Mucosa of descending colon (tissue), 3 donors: Measurements from ENCODE around the gene HSPA12A. TPM values are rescaled to one million over a fixed set of nuclear protein-coding genes. Genes with fewer than 3 reads are reported as not detected.
A peak's percentile ranks its signal among the peaks of the same experiment; 100 is the strongest.

Experiments
- ATAC-seq: fragments of 200-7000 bp; cut with Tn5 transposase; one replicate; pipeline ENCODE4 v1.9.1; 2020; ENCODE audit warnings: mild to moderate bottlenecking, moderate library complexity
- DNase-seq, 3 donors: peaks; one replicate each; pipeline ENCODE4 v3.0.0-alpha.2; 2020
- H3K36me3 ChIP-seq: fragments of 200-600 bp; one replicate; pipeline ENCODE4 v1.8.0; 2021; ENCODE audit warnings: low read depth, mild to moderate bottlenecking
- H3K4me1 ChIP-seq: fragments of 200-600 bp; one replicate; pipeline ENCODE4 v1.8.0; 2021; ENCODE audit warnings: low read depth, mild to moderate bottlenecking
- H3K4me3 ChIP-seq: fragments of 200-600 bp; one replicate; pipeline ENCODE4 v1.8.0; 2021; ENCODE audit warnings: mild to moderate bottlenecking
- H3K9me3 ChIP-seq: fragments of 200-600 bp; one replicate; pipeline ENCODE4 v1.8.0; 2021; ENCODE audit warnings: mild to moderate bottlenecking
- intact Hi-C, 2 donors: fragments of 100-400 bp; cut with DNase I in 1 of 2; cut with micrococcal nuclease in 1 of 2; formaldehyde crosslinking; loops; one replicate each; pipeline versions ENCODE4 v1.11.0 to v1.11.1; 2022; cut with DNase I, micrococcal nuclease
- total RNA-seq, 3 donors: library from RNA; stranded (reverse); fragmentation: NEBNext Ultra II Directional in 2 of 3; extraction: Animal tissue kit (Norgen Biotek cat#: 25700) in 2 of 3; gene quantifications; one replicate each; pipeline versions ENCODE4 v1.2.1 to v1.2.4, GENCODE V29; 2021 to 2023
- TF ChIP-seq, protein P1 (sequence below): fragments of 200-600 bp; IDR thresholded peaks from one replicate; pipeline ENCODE4 v1.8.0; 2022; ENCODE audit warnings: antibody characterized with exemption, mild to moderate bottlenecking
- donor health status: DM: no; HTN: no; CAD: no; lungs with moderate emphysema.
- donor health status: DM: no; HTN: no; CAD: no.
- donor health status: DM: no; HTN: yes; CAD: no.

The HSPA12A gene
- total RNA-seq, 3 donors from 2014 or later: 7.7 to 20.6 (median 8.8) TPM

DNA sequence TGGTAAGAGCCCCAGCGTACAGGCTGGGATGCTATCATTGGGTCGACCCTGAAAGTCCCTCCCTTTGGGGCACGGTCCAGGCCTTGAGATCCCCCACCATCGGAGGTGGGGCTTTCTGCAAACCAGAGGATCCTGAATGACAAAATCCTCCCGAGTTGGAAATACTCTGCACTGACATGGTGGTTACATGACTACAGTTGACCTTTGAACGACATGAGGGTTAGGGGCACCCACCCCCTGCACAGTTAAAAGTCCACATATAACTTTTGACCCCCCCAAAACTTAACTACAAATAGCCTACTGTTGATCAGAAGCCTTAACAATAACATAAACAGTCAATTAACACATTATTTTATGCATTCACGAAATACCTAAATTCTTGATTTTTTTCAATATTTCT is 13.1 kb downstream of the HSPA12A start:
- Histone ChIP-seq H3K36me3 (no peaks in the 10 kb centered on the region), H3K9me3 (no peaks in the 10 kb centered on the region), H3K4me3 (no peak overlapping the region), H3K4me1 (no peaks in the 10 kb centered on the region)
- intact Hi-C loops: no loop called here
- ATAC-seq (no peak), DNase-seq (no peak)
- TF ChIP-seq, protein P1, sequence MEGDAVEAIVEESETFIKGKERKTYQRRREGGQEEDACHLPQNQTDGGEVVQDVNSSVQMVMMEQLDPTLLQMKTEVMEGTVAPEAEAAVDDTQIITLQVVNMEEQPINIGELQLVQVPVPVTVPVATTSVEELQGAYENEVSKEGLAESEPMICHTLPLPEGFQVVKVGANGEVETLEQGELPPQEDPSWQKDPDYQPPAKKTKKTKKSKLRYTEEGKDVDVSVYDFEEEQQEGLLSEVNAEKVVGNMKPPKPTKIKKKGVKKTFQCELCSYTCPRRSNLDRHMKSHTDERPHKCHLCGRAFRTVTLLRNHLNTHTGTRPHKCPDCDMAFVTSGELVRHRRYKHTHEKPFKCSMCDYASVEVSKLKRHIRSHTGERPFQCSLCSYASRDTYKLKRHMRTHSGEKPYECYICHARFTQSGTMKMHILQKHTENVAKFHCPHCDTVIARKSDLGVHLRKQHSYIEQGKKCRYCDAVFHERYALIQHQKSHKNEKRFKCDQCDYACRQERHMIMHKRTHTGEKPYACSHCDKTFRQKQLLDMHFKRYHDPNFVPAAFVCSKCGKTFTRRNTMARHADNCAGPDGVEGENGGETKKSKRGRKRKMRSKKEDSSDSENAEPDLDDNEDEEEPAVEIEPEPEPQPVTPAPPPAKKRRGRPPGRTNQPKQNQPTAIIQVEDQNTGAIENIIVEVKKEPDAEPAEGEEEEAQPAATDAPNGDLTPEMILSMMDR: no peak

DNA sequence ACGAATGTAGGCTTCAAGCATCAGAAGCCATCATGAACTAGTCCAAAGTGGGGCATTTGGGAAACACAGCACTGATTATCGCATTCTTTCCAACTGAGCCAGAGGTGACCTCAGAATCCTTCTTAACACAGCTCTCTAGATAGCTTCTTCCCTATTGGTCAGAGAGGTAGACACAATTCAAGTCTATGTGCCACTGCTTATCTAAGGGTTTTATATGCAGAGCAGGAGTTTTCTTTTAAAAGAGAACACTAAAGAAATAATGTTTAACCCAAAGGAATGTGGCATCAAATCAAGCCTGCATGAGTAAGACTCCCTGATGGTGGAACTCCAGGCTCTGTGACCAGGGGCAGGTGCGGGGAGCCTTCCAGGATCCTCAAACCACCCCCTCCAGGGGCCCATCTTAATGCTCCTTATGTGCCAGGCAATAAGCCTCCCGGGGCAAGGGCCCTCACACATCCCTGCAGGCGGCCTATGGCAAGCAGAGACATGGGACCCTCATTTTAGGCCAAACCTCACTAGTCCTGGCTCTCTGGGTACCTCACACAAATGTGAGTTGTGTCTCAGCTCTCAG is 13.8 kb downstream of the HSPA12A start:
- ATAC-seq (no peak), DNase-seq (no peak)
- TF ChIP-seq, protein P1: no peak
- no peak overlapping the region for H3K4me3 ChIP-seq
- no peaks in the 10 kb centered on the region for H3K4me1 ChIP-seq
- H3K9me3 ChIP-seq: no peaks in the 10 kb centered on the region
- H3K36me3 ChIP-seq: no peaks in the 10 kb centered on the region
- intact Hi-C loops: no loop called here

DNA sequence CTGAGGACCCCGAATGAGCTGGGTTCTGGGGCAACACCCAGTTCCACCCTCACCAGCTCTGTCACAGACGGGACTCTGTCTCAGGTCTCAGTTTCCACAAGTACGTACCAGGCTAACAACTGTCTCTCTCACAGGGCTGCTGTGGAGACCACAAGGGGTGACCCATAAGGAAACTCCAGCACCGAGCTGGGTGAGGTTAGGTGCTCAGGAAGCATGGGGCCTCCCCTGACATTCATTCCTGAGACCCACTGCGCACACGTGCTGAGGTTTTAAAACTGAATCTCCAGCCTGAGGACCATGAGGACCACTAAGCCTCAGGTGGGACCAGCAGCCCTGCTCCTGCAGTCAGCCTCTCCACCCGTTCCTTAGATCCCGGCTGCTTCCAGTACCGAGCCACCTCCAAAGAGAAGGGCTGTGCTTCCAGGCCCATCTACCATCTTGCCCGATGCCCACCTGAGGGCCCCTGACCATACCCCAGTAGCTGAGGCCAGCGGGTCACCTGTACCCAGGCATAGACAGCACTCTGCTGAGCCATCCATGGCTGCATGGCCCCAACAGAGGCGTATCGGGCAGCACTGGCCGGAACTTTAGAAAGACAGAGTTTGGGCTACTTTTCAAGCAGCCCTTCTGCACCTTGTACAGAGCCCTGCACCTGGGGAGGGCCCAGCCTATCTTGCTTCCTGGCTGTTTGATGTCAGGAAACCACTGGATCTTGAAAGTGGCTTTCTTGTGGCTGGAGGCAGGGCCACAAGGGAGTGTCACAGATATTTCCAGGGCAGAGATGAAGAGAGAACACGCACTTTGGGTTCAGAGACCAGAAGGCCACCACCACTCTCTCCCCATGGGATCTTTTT is 18.7 kb downstream of the HSPA12A start:
- no peaks in the 10 kb centered on the region for H3K36me3 ChIP-seq
- TF ChIP-seq, protein P1: no peak
- H3K4me1 ChIP-seq: peaks cover 12% of the 10 kb centered on the region
- no peaks in the 10 kb centered on the region for H3K9me3 ChIP-seq
- ATAC-seq (no peak), DNase-seq (no peak)
- no peak overlapping the region for H3K4me3 ChIP-seq
- intact Hi-C loops: no loop called here

DNA sequence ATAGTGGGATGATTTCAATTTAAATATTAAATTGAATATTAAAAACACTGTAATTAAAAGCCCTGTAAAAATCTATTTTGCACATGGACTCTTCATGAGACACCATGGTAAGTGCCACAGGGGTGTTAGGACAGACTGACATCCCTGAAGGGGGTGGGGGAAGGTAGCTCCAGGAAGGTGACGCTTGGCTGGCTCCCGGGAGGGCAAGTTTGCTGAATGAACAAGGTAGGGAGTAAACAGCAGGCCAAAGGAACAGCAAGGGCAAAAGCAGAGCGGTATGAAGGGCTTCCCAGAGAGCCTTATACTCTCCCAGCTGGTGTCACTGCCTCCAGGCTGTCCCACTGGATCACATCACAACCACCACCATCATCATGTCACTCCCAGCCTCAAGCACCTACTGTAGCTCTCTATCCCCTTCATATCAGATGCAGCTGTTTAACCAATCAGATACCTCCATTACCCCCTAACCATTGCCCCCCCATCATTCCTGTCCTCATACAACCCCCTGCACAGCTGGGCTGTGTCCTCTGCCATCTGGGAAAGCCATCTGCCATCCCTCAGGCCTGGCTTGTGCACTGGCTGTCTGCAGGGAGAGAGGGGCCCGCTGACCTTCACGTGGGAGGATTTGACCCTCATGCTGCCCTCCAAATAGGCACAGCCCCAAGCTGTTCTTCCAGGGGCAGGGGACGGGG is 19.5 kb downstream of the HSPA12A start:
- TF ChIP-seq, protein P1: no peak
- Histone ChIP-seq H3K4me3 (no peak overlapping the region), H3K36me3 (no peaks in the 10 kb centered on the region), H3K9me3 (no peaks in the 10 kb centered on the region), H3K4me1 (peaks cover 12% of the 10 kb centered on the region)
- intact Hi-C loops: no loop called here
- DNase-seq: no peak
- no peak for ATAC-seq

DNA sequence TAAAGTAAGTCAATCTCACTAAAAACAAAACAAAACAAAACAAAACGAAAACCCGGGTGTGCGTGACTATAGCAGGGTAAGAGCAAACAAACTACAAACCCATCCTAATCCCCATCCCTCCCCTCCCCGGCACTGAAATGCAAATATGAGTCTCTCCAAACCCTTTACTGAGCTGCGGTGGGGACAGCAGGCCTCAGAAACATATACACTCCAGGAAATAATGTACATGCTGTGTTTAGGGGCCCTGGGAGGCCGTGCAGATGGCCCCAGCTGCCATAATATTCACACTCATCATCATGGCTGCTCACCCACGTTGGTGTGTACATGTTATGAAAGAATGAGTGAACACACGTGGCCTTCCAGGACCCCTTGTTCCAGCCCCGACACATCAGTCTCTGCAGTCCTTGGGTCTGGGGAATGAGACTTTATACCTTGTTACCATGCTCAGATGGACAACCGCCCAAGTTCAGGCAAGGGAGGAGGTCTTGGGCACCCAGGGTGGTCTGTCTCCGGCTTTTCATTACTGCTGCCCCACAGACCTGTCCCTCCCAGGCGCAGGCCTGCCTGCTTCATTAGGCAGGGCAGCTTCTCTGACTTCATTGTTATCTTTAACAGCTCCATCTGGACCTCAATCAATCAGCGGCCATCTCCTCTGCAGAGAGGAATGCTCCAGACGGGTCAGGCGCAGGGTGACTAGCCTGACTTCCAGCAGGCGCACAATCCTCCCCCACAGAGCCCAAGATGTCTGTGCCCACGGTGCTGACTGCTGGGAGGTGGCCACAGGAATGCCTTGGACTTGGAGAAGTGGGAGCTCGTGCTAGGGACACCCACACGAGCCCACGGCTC is 20.6 kb downstream of the HSPA12A start:
- DNase-seq (no peak), ATAC-seq (peak; percentile 10)
- intact Hi-C loops: no loop called here
- TF ChIP-seq, protein P1: no peak
- Histone ChIP-seq H3K4me3 (no peak overlapping the region), H3K9me3 (no peaks in the 10 kb centered on the region), H3K36me3 (no peaks in the 10 kb centered on the region), H3K4me1 (peaks cover 12% of the 10 kb centered on the region)
